ENCODE data around the gene EN1. TPM values are rescaled to one million over a fixed set of nuclear protein-coding genes. Genes with fewer than 3 reads are reported as not detected.

Gene EN1
- total RNA-seq, 1 experiment from 2014 or later: not detected

- ATAC-seq (no peak), DNase-seq (ENCODE audit: low read depth, low spot score) (no peak)
- Histone ChIP-seq H3K27me3 (ENCODE audit: insufficient read depth, low read length) (no peaks in the 10 kb centered on the region), H3K27ac (ENCODE audit: low read depth, low read length) (no peak overlapping the region), H3K36me3 (ENCODE audit: control insufficient read depth in 1 of 2, insufficient read depth in 2 of 2, low read length in 2 of 2) (no peaks in the 10 kb centered on the region), H3K9me2 (ENCODE audit: insufficient read depth) (no peaks in the 10 kb centered on the region), H3K79me2 (ENCODE audit: insufficient read depth, low read length) (no peaks in the 10 kb centered on the region), H3K9ac (ENCODE audit: low read length) (no peak overlapping the region), H3K4me1 (ENCODE audit: control insufficient read depth in 1 of 2, insufficient read depth in 2 of 2, low read length in 2 of 2) (peaks cover 0 to 4% of the 10 kb centered on the region in 2 experiments; a peak in 1 of 4 replicates), H2AFZ (ENCODE audit: low read depth, low read length, poor library complexity, severe bottlenecking) (no peak overlapping the region), H3K4me2 (ENCODE audit: low read length) (no peak overlapping the region), H3K4me3 (replicated peaks in 1 of 2; ENCODE audit: low read depth in 1 of 2, low read length in 2 of 2) (no peak overlapping the region), H3K9me3 (ENCODE audit: control insufficient read depth in 1 of 2, insufficient read depth in 1 of 2, low read depth in 1 of 2, low read length in 2 of 2) (no peaks in the 10 kb centered on the region), H4K20me1 (ENCODE audit: insufficient read depth) (no peaks in the 10 kb centered on the region)
- ChIA-PET POLR2A (no interaction called here), RAD21 (ENCODE audit: low non-redundant PET in 1 of 2, low total read pairs in 2 of 2, uncharacterized antibody in 2 of 2, unreplicated experiment in 2 of 2) (no interaction called here), CTCF (interaction anchor here (1.1 to 2.0 kb wide), 2 partner anchors 637 to 1045 kb away, joined by 3 to 6 read pairs; partner anchors contain the start of gene DDX18)
- TF ChIP-seq RAD21 (IDR thresholded peaks at IDR 0.05; ENCODE audit: low read depth) (no peak), CEBPB (IDR thresholded peaks at IDR 0.05; ENCODE audit: low read depth) (no peak), POLR2A (IDR thresholded peaks at IDR 0.05; ENCODE audit: borderline replicate concordance, extremely low read depth, insufficient read depth, insufficient read length) (no peak)
- intact Hi-C loops (cut with micrococcal nuclease): loop anchor here (5.0 kb wide), 2 partner anchors 87 to 322 kb away; no protein-coding TSS in a partner anchor
- no TSS peak for BruUV-seq (replicated peaks)
Observed at GRCh38 chr2:118859157-118859770, 11.8 kb upstream of the EN1 start.

- Histone ChIP-seq H3K9me2 (ENCODE audit: insufficient read depth) (no peaks in the 10 kb centered on the region), H3K27ac (ENCODE audit: low read depth, low read length) (no peak overlapping the region), H3K4me1 (ENCODE audit: control insufficient read depth in 1 of 2, insufficient read depth in 2 of 2, low read length in 2 of 2) (peaks cover 0 to 4% of the 10 kb centered on the region in 2 experiments; a peak in 1 of 4 replicates), H3K79me2 (ENCODE audit: insufficient read depth, low read length) (no peaks in the 10 kb centered on the region), H3K27me3 (ENCODE audit: insufficient read depth, low read length) (no peaks in the 10 kb centered on the region), H3K36me3 (ENCODE audit: control insufficient read depth in 1 of 2, insufficient read depth in 2 of 2, low read length in 2 of 2) (no peaks in the 10 kb centered on the region), H3K9me3 (ENCODE audit: control insufficient read depth in 1 of 2, insufficient read depth in 1 of 2, low read depth in 1 of 2, low read length in 2 of 2) (no peaks in the 10 kb centered on the region), H2AFZ (ENCODE audit: low read depth, low read length, poor library complexity, severe bottlenecking) (no peak overlapping the region), H3K9ac (ENCODE audit: low read length) (no peak overlapping the region), H3K4me2 (ENCODE audit: low read length) (no peak overlapping the region), H3K4me3 (replicated peaks in 1 of 2; ENCODE audit: low read depth in 1 of 2, low read length in 2 of 2) (no peak overlapping the region), H4K20me1 (ENCODE audit: insufficient read depth) (no peaks in the 10 kb centered on the region)
- no TSS peak for BruUV-seq (replicated peaks)
- ATAC-seq (no peak), DNase-seq (ENCODE audit: low read depth, low spot score) (no peak)
- CTCF ChIA-PET: interaction anchor here (2.0 kb wide), 1 partner anchor 637 kb away, joined by 6 read pairs; no protein-coding TSS in a partner anchor
- POLR2A ChIA-PET: no interaction called here
- RAD21 ChIA-PET (ENCODE audit: low non-redundant PET in 1 of 2, low total read pairs in 2 of 2, uncharacterized antibody in 2 of 2, unreplicated experiment in 2 of 2): no interaction called here
- intact Hi-C loops (cut with micrococcal nuclease): loop anchor here (5.0 kb wide), 2 partner anchors 86 to 321 kb away; no protein-coding TSS in a partner anchor
- TF ChIP-seq SRF (IDR thresholded peaks at IDR 0.05; ENCODE audit: low read depth): no peak
- no peak for TF ChIP-seq REST (IDR thresholded peaks at IDR 0.05; ENCODE audit: low read depth)
- no peak for TF ChIP-seq SIN3A (IDR thresholded peaks at IDR 0.05; ENCODE audit: low read depth)
- no peak for TF ChIP-seq ZNF274 (IDR thresholded peaks at IDR 0.05; ENCODE audit: low read depth, low read length)
- no peak for TF ChIP-seq CEBPB (IDR thresholded peaks at IDR 0.05; ENCODE audit: low read depth)
- no peak for TF ChIP-seq POLR2AphosphoS5 (IDR thresholded peaks at IDR 0.05; ENCODE audit: low read depth, low read length)
- no peak for TF ChIP-seq ZFX (IDR thresholded peaks at IDR 0.05)
- no peak for TF ChIP-seq YY1 (IDR thresholded peaks at IDR 0.05; ENCODE audit: extremely low read depth, insufficient replicate concordance, low read depth, low read length)
- no peak for TF ChIP-seq ELF1 (IDR thresholded peaks at IDR 0.05; ENCODE audit: borderline replicate concordance, low read depth)
- TF ChIP-seq TCF7L2 (IDR thresholded peaks at IDR 0.05; ENCODE audit: borderline replicate concordance, extremely low read depth, insufficient read depth, insufficient read length): no peak
- no peak for TF ChIP-seq EZH2 (IDR thresholded peaks at IDR 0.05)
- no peak for TF ChIP-seq FOSL1 (IDR thresholded peaks at IDR 0.05; ENCODE audit: low read depth)
- TF ChIP-seq EGR1 (IDR thresholded peaks at IDR 0.05; ENCODE audit: low read depth): no peak
Observed at GRCh38 chr2:118858485-118859156, 11.2 kb upstream of the EN1 start.
